HG03280 (cell line): ENCODE results near the gene RASSF4.
A peak's percentile ranks its signal among the peaks of the same experiment; 100 is the strongest.

Experiments
- ATAC-seq: cut with Tn5 transposase; IDR thresholded peaks from one replicate; pipeline ENCODE4 v1.9.1; 2021; ENCODE audit warnings: mild to moderate bottlenecking, moderate library complexity; ENCODE audit not compliant: unreplicated experiment

RASSF4 gene

DNA sequence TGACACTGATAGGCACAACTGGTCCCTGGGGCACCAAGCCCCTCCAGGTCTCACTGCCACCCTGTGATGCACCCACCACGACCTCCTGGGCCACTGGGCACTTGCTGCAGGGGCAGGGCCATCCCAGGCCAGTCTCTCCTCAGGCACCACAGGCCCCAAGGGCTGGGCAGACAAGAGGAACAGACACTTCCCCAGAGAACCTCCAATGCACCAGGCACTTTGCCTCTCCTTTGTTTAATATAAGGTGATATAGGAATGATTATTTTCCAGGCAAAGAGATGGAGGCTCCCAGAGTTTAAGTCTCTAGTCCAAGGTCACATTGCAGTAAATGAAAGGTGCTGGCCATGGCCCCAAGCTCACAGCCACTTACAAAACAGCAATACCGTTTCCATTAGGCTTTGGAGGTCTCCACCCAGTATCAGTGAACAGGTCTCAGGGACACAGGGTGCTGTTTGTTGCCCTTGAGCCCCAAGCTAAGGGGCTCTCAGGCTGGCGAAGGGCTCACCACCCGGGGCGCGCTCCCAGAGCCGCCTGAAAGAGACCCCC, 14.6 kb downstream of the RASSF4 start:
- ATAC-seq: peak; percentile 4

DNA sequence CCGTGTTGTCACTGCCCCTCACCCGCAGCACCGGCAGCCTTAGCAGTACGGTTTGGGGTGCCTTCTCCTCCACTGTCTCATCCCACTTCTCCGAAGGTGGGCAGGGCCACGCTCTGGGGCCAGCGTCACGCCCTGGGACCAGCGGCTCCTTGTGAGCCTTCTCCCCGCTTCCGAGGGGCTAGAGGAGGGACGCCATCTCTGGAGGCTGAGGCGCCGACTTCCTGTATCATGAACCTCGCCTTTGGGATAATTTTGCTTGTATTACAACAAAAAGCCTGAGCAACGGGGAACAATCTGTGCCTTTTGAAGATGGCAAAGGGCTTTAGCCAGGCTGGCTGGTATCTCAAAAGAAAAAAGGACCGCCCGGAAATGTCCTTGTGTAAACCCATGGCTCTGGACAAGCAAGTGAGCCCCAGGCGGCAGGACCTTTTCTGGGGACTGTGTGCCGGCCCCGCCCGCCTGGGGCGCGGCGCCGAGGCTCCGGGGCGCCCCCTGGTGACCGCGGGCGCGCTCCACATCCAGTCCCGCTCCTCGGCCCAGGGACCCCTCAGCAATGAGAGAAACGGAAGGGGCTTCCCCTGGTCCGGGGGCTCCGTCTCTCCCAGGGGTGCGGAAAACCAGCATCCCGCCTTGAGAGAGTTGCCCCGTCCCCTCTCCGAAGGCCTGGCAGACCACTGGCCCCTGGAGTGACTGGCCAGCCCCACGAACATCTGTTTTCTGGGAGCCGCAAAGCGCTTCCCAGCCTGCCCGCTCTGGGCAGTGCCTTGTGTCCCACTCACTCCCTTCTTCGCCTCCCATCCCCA, 15.2 kb downstream of the RASSF4 start:
- peak; percentile 86 for ATAC-seq

DNA sequence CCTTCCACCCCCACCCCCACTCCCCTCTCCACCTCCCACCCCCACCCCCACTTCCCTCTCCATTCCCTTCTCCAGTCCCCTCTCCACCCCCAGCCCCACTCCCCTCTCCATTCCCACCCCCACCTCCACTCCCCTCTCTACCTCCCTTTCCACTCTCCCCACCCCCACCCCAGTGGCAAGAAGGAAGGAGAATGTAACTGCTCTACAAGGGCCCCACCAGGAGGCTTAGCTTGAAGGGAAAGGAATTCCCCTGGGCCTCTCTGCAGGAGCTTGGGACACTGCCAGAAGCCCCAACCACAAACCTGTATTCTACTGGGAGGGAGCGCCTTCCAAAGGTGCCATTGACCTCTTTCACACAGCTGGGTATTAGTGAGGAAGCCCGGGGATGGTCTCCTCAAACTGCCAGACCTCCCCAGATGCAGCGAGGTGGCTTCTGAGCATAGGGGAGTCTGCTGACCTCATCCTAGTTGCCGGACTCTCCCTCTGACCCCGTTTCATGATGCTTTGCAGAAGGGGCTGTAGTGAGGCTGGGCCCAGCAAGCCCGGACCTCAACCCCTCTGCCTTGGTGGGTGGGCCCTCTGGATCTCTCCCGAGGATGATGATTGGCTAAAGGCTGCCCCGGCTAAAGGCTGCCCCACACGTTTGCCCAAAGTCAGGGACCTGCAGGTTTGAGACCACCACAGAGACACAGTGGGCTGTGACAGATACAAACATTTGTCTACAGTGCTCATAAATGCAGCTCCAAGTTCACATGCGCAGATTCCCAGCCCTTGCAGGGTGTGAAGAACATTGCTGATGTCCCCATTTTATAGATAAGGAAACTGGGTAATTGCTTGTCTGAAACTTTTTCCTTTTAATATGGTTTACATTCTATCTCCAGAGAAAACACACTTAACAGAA, 16.1 kb downstream of the RASSF4 start:
- ATAC-seq: no peak

DNA sequence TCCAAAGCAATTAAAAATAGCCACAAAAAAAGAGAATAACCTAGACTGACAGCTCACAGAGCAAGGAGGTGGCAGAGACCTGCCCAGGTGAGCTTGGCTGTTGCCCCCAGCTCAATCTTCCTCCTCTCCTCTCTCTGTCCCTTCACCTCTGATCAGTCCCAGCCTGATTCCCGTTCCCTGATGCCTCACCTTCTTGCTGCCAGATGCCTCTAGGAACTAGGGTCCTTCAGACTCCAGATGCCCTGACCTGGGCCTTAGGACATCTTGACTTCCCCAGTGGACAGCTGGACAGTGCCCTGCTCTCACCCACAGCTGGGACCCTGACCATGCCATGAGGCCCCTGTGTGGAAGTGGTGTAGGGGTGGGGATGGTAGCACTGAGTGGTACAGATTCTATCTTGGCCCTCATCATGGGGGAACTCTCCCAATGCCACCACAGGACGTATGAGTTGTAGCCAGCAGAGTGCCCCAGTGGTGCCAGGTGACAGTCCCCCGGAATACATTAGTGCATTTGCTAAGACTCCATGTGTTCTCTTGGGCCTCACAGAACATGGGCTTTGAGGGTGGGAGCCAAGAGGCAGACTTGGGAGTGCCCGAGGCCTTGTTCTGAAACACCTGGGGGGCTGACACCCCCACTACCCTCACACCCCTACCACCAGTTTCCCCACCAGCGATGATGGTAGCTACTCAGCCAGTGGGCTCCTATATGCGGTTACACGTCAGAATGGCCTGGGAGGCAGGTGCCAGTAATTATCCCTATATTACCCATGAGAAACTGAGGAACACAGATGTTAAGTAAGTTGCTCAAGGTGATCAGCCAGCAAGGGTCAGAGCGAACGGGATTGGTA, 17.0 kb downstream of the RASSF4 start:
- ATAC-seq: no peak

DNA sequence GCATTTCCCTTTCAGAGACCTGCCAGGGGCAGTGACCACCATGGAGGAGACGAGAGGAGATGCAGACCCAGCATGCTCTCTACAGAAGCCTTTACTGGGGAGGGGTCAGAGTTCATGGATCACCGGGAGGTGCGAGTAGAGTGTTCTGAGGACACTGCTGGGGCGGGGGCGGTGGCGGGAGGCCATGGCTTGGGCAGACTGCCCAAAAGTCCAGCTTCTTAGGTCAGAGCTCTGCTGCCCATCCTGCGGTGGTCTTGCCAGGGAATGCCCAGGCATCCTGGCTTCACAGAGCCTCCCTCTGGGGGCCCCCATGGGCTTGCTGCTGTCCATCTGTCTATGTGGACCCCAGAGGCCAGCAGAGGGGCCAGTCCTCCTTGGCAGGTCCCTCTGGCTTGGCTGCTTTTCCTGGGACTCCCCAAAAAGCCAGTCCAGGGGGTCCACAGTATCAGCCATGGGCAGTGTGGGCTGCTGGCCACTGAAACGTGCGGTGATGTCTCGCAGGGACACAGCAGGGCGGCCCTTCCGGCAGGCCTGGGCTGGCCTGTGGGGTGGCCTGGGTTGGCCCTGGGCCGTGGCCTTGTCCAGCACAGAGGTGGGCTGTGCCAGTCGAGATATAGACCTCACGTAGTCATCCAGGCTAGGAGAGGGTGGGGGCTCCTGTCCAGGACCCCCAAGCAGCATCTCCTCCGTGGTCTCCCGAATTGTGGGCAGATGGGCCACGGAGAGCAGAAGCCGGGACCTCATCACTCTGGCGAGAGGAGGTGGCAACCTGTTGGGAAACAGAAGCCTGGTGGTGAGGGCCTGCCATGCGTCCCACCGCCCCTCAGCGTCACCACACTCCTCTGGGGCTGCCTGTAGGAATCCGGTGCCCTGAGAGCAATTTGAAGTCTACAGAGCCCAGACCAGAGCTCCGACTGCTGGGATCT, 17.9 kb downstream of the RASSF4 start:
- no peak for ATAC-seq

DNA sequence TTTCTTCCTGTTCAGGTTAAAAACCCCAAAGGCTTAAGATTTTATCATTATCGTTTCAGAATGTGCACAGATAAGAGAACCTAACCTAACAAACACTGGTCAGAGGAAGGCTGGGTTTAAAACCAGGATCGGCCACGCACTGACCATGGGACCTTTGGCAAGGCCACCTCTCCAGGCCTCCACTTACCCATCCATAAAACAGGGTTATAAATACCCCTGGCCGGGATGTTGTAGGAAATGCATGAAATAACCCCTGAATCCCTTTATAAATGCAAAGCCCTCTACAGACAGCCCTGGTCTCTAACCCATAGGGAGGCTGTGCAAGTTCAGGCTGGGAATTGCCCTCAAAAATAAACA, 18.6 kb downstream of the RASSF4 start:
- no peak for ATAC-seq

DNA sequence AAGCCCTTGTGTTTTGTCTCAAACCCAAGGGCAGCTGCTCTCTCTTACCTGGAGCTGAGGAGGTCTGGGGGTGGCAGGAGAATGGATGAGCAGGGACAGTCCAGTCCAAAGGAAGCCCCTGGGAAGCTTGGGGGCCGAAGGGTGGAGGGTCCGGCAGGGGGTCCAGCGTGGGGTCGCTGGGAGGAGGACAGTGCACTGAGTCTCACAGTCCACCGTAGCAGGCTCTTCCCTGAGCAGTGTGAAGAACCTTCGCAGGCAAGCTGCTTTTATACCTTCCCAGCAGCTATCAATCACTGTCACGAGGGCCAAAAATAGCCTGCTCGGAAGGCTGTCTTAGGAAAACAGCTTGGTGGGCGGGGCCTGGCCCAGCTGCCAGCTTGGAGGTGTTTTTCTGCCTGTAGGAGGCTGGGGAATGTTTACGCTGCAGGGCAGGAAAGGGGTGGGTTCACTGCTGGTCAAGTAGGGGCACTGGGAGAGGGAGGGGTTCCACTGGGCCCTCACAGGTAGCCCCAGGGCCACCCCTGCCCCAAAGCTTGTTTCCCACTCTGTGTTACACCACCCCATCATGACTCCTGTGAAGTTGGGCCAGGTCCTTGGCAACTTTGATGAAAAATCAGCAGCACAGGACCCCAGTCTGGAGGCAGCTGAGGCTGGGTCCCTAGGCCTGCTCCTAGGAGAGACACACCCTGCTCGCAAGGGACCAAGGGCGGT, 19.1 kb downstream of the RASSF4 start, which contains the start of gene DEPP1:
Gene DEPP1 (minus strand): TSS at position 240 of the 711 bp plus-strand sequence. CDS start 779 bp downstream, outside the sequence.
- no peak for ATAC-seq

DNA sequence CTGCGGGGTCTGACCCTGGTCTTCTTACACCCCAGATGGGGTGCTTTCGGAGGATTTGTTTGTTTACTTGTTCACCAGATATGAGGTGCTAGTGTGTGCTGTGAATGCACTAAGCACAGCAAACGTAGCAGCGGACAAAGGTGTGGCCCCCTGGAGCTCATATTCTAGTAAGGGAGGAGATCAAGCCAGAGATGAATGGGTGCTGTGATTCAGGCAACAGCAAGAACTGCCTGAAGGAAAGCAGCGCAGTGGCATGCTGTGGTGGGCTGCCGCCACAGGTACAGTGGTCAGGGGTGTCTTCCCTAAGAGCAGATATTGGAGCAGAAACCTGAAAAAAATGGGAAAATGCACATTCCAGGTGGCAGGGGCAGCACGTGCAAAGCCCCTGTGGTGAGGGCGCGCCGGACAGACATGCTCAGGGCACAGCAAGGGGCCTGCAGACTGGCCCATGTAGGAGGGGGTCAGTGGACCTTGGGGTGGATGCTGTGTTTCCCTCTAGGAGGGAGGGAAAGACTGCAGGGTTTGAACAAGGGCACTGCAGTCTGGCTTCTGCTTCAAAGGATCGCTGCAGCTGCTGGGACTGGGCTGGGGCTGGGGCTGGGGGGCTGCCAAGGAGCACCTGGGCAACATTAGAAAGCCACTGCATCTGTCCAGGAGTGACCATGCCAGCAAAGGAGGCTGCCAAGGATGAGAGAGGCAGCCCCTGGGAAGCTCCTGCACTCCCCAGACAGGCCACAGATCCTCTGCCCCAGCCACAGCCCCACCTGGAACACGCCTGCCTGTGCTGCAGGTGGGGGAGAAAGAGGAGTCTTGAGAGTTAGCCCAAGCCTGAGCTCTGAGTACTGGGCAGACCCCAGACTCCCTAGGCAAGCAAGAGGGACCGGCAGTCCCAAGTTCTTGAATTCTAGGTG, 19.9 kb downstream of the RASSF4 start:
- ATAC-seq: no peak

DNA sequence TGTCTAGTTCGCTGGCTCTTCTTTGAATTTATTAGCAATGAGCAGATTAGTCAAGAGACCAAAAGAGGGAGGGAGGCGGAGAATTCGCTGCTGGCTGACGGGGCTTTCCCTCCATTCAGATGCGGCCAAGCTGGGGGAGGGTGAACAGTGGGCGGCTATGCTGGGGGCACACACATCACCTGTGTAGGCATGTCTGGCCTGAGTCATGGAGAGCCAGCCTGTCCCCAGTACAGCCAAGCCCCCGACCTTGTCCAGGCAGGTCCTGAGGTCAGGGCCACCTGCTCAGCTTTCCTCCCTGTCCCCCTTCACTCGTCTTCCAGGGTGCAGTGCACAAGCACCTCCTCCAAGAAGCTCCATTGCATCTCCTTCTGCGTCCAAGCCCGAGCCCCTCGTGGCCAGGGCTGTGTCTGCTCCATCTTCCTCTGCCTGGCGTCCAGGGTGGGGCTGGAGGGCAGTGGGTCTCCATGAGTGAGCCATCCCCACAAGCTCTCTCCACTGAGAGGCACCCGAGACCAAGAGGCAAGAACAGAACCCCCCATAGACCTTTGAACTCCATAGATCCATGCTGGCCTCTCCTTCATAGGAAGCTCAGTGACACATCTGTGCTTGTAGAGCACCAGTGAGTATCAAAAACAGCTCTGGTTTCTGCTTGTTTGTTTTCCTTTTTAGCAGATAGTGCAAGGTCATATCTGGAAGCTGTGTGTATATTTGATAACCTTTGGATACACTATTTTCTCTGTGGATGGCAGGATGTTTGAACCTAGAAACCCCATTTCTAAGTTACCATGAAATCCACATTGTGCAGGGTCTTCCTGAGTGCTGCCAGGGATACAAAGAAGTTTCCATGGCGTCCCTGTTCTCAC, 20.9 kb downstream of the RASSF4 start:
- no peak for ATAC-seq

DNA sequence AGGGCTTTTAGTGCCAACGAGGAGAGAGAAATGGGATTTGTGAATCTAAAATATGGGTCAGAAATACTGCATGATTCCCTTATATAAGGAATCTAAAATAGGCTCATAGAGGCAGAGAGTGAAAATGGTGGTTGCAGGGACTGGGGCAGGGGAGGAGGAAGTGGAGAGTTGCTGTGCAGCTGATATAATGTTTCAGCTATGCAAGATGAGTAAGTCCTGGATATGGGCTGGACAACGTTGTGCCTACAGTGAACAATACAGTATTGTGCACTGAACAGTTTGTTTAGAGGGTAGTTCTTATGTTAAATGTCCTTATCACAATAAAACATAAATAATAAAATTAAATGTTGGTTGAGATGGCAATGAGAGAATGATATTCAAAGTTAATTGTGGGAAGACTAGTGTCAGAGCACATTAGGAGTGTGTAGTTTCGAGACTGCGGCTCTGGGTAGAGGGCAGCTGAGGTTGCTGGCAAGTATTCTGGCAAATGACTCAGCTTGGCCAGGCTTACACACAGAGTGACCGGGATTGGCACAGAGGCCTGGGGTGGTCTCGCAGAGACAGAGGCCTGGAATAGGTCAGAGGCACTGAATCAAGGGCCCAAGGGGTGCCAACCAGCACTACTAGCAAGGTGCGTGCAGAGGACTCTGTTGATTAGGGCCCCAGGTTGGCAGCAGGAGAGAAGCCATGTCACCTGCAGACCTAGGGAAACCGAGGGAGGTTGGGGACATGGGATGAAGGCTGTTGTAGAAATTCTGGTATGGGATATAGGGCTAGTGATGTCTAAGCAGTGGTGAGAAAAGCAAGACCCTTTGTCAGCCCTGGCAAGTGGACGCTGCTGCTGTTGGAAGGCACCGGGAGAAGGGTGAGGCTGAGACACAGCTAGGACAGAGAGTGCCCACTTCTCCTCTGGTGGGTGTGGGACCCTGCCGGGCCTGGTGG, 21.8 kb downstream of the RASSF4 start:
- ATAC-seq: no peak

DNA sequence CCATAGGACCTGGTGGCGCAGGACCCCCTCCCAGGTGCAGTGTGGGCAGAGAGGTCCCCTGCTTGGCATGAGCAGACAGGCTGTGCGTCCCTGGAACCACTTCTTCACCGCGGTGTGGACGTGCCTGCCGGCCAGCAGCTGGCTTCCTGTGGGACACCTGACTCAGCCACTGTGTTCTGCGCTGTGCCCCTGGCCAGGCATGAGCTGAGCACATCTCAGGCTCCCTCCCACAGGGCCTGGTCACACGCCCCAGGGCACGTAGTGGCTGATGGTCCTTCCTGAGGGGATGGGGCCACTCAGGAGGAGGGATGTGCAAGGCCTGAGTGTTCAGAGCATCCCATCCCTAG, 22.5 kb downstream of the RASSF4 start:
- no peak for ATAC-seq

DNA sequence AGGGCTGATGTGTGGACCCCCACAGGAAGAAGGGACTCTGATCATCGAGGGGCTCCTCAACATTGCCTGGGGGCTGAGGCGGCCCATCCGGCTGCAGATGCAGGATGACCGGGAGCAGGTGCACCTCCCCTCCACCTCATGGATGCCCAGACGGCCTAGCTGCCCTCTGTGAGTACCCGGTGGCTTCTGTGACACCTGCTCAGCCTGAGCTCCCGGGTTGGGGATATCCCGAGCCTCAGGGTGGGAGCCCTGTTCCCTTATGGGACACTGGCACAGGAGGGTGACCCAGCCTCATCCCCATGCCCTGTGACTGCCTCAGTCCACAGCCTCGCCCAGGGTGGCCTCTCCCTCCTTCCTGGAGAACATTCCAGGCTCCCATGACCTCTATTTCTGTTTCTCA, 22.9 kb downstream of the RASSF4 start:
- no peak for ATAC-seq

DNA sequence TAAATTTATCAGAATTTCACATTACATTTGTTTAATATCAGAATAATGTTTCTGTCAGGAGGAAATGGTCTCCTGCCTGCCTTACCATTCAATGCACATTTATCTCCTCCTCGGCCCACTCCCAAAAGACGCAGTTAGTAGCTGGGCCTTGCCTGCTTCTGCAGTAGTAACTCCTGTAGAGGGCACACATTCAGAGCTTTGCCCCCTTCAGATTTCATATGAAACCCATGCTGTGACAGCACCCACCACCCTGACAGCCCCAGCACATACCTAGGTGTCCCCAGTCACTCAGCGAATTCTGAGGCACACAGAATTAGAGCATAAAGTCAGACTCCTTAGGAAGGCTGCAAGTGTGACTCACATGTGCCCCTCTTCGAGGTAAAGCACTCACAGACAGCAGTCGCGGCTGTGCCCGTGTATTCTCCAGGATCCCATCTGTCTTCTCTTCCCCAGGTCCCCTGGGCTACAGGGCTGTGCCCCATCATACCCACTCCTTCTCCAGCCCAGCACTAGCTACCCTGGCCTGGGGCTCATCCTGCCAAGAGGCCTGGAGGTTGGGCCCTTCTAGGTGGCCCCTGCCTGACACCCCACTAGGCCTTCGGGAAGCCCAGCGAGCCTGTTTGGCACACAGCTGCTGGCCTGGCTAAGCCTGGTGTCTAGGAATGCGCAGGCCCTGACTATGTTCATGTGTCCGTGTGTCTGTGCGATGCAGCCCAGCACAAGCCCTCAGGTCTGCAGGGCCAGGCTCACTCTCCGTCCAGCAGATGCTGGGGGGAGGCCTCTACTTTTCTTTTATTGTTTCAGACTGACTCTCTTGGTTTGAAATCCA, 23.7 kb downstream of the RASSF4 start:
- ATAC-seq: no peak

DNA sequence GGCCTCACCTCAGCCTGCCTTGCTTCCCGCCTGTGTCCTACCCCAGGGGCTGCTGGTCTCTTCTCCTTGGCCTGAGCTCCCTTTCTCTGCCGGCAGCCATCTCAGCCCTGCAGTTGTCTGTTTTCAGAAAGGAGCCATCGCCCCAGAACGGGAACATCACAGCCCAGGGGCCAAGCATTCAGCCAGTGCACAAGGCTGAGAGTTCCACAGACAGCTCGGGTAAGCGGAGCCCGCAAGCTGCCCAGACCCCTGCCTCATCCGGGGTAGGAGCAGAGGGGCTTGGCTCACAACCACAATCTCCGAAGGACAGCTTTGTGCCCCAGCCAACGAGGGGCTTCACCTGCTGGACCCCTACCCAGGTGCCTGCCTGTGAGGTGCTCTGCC, 24.3 kb downstream of the RASSF4 start:
- ATAC-seq: no peak

DNA sequence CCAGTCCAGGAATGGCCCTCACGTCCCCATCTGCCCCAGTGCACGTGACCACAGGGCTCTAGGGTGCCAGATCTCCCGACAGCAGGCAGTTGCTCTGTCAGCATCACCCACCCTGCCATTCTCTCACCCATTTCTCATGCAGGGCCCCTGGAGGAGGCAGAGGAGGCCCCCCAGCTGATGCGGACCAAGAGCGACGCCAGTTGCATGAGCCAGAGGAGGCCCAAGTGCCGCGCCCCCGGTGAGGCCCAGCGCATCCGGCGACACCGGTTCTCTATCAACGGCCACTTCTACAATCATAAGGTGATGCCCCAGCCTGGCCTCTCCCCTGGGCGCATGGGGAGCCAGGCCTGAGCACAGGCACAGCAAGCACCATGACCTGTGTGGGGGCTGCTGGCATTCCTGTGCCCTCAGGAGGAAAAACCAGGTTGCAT, 25.1 kb downstream of the RASSF4 start:
- no peak for ATAC-seq
